ENCODE results near the gene MPDU1.

Gene MPDU1

DNA sequence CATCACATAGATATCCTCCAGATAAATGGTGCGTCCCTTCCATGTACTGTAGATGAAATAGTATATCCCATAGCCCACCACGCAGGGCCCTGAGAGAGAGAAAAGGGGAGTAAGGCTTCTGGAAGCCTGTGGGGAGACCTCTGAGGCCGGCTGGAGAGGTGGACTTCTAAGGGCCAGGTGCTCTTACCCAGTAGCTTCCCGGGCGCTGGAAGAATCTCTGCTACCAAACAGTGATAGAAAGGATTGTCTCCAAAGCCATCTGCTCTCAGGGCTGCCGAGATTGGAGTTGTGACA is 43.3 kb downstream of the MPDU1 start:
- Histone ChIP-seq H3K4me1 (ENCODE audit: control insufficient read depth in 1 of 2, insufficient read depth in 2 of 2, low read length in 2 of 2) (peaks cover 5 to 10% of the 10 kb centered on the region in 2 donors), H3K9me3 (ENCODE audit: control insufficient read depth in 1 of 2, low read length in 2 of 2) (no peaks in the 10 kb centered on the region), H3K27me3 (ENCODE audit: low read depth, low read length) (no peaks in the 10 kb centered on the region)

DNA sequence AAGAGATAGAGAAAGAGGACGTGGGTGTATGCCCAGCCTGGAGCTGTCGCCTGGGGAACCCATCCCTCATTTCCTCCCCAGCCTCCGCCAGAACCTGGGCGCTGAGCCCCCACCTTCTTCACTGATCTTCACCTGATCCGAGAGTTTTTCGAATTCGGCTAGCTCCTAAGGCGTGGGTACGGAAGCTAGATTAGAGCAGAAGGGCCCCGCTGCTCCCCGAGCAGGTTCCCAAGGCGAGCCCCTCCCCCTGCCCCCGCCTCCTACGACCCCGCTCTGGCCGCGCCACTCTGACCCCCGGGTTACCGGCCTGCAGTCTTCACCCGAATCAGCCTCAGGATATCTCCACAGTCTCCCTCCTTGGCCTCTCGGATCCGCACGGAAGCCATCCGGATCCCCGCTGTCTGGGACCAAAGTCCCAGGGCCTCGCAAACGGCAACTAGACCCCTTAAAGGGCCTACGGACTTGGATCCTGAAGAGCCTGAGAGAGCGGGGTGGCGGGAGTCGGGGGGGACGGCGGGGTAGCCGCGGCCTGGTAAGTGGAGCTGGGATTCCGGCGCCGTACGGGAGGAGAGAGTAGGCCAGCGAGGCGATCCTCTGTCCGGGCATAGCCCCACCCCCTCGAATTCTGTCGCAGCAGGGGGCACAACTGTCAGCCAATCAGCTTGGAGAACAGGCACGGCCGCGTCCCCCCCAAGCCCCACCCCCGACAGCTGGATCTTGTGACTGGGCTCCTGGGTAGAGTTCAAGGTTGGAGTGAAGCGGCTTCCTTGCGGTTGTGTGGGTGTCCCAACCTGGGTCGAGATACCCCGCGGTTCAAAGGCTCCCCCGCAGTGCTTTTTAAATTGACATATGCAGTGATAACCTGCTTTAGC is 43.8 kb downstream of the MPDU1 start, which contains the start of gene SAT2:
Gene SAT2, minus strand, starts transcription at position 572 of the 872 bp plus-strand sequence. Its CDS starts 186 bp downstream, at position 386.
- no peaks in the 10 kb centered on the region for H3K36me3 ChIP-seq (ENCODE audit: control insufficient read depth in 1 of 2, insufficient read depth in 2 of 2, low read length in 2 of 2)
- H3K27me3 ChIP-seq (ENCODE audit: low read depth, low read length) = no peaks in the 10 kb centered on the region
- peak within 1 kb of the TSS; percentile 95 for H3K27ac ChIP-seq (ENCODE audit: low read length)
- H3K4me3 ChIP-seq (ENCODE audit: low read depth in 1 of 2, low read length in 2 of 2) = peak within 1 kb of the TSS; percentile 77 to 89
- H3K9me3 ChIP-seq (ENCODE audit: control insufficient read depth in 1 of 2, low read length in 2 of 2) = no peaks in the 10 kb centered on the region
- peaks cover 5 to 10% of the 10 kb centered on the region in 2 donors for H3K4me1 ChIP-seq (ENCODE audit: control insufficient read depth in 1 of 2, insufficient read depth in 2 of 2, low read length in 2 of 2)

More for the DNA sequence above, 43.3 kb downstream of the MPDU1 start:
- Histone ChIP-seq H3K36me3 (ENCODE audit: control insufficient read depth in 1 of 2, insufficient read depth in 2 of 2, low read length in 2 of 2) (no peaks in the 10 kb centered on the region), H3K27ac (ENCODE audit: low read length) (peak overlapping the region; percentile 95), H3K4me3 (ENCODE audit: low read depth in 1 of 2, low read length in 2 of 2) (peak overlapping the region; percentile 77 to 89)

GRCh38 chr17:7629939-7630571 is 46.4 kb downstream of the MPDU1 start, which contains the start of gene SHBG:
TSS of gene SHBG (plus strand) at chr17:7630135. CDS start at chr17:7630173, 38 bp downstream.
- Histone ChIP-seq H3K4me1 (ENCODE audit: control insufficient read depth in 1 of 2, insufficient read depth in 2 of 2, low read length in 2 of 2) (peaks cover 5 to 10% of the 10 kb centered on the region in 2 donors), H3K27me3 (ENCODE audit: low read depth, low read length) (no peaks in the 10 kb centered on the region), H3K36me3 (ENCODE audit: control insufficient read depth in 1 of 2, insufficient read depth in 2 of 2, low read length in 2 of 2) (no peaks in the 10 kb centered on the region), H3K4me3 (ENCODE audit: low read depth in 1 of 2, low read length in 2 of 2) (no peak within 1 kb of the TSS), H3K9me3 (ENCODE audit: control insufficient read depth in 1 of 2, low read length in 2 of 2) (no peaks in the 10 kb centered on the region), H3K27ac (ENCODE audit: low read length) (no peak within 1 kb of the TSS)

- Histone ChIP-seq H3K27ac (ENCODE audit: low read length) (no peak overlapping the region), H3K4me1 (ENCODE audit: control insufficient read depth in 1 of 2, insufficient read depth in 2 of 2, low read length in 2 of 2) (peaks cover 4% of the 10 kb centered on the region in 2 donors), H3K9me3 (ENCODE audit: control insufficient read depth in 1 of 2, low read length in 2 of 2) (no peaks in the 10 kb centered on the region), H3K27me3 (ENCODE audit: low read depth, low read length) (no peaks in the 10 kb centered on the region), H3K4me3 (ENCODE audit: low read depth in 1 of 2, low read length in 2 of 2) (no peak overlapping the region), H3K36me3 (ENCODE audit: control insufficient read depth in 1 of 2, insufficient read depth in 2 of 2, low read length in 2 of 2) (no peaks in the 10 kb centered on the region)
Observed at GRCh38 chr17:7631398-7632380, 48.0 kb downstream of the MPDU1 start.

DNA sequence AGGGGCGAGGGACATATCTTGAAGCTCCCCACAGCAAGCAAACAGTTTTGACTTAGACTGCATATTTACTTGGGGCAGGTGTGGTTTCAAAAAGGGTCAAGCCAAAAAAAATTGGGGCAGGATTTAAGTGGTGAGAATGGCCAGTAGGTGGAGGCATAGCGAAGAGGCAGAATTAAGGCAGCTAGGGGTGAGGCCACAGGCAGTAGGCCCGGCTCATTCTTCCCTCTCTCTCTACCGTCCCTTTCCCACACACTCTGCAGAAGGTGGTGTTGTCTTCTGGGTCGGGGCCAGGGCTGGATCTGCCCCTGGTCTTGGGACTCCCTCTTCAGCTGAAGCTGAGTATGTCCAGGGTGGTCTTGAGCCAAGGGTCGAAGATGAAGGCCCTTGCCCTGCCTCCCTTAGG is 48.8 kb downstream of the MPDU1 start:
- Histone ChIP-seq H3K4me1 (ENCODE audit: control insufficient read depth in 1 of 2, insufficient read depth in 2 of 2, low read length in 2 of 2) (no peaks in the 10 kb centered on the region), H3K36me3 (ENCODE audit: control insufficient read depth in 1 of 2, insufficient read depth in 2 of 2, low read length in 2 of 2) (no peaks in the 10 kb centered on the region), H3K9me3 (ENCODE audit: control insufficient read depth in 1 of 2, low read length in 2 of 2) (no peaks in the 10 kb centered on the region), H3K27me3 (ENCODE audit: low read depth, low read length) (no peaks in the 10 kb centered on the region), H3K4me3 (ENCODE audit: low read depth in 1 of 2, low read length in 2 of 2) (no peak overlapping the region), H3K27ac (ENCODE audit: low read length) (no peak overlapping the region)

GRCh38 chr17:7633093-7633492 is 49.4 kb downstream of the MPDU1 start:
- no peaks in the 10 kb centered on the region for H3K9me3 ChIP-seq (ENCODE audit: control insufficient read depth in 1 of 2, low read length in 2 of 2)
- H3K4me3 ChIP-seq (ENCODE audit: low read depth in 1 of 2, low read length in 2 of 2) = no peak overlapping the region
- no peak overlapping the region for H3K27ac ChIP-seq (ENCODE audit: low read length)
- no peaks in the 10 kb centered on the region for H3K27me3 ChIP-seq (ENCODE audit: low read depth, low read length)
- H3K4me1 ChIP-seq (ENCODE audit: control insufficient read depth in 1 of 2, insufficient read depth in 2 of 2, low read length in 2 of 2) = no peaks in the 10 kb centered on the region
- H3K36me3 ChIP-seq (ENCODE audit: control insufficient read depth in 1 of 2, insufficient read depth in 2 of 2, low read length in 2 of 2) = no peaks in the 10 kb centered on the region

GRCh38 chr17:7634384-7634783 is 50.7 kb downstream of the MPDU1 start:
- Histone ChIP-seq H3K4me1 (ENCODE audit: control insufficient read depth in 1 of 2, insufficient read depth in 2 of 2, low read length in 2 of 2) (no peaks in the 10 kb centered on the region), H3K4me3 (ENCODE audit: low read depth in 1 of 2, low read length in 2 of 2) (no peak overlapping the region), H3K27ac (ENCODE audit: low read length) (no peak overlapping the region)

GRCh38 chr17:7636163-7636562 is 52.5 kb downstream of the MPDU1 start:
- H3K4me1 ChIP-seq (ENCODE audit: control insufficient read depth in 1 of 2, insufficient read depth in 2 of 2, low read length in 2 of 2) = no peaks in the 10 kb centered on the region
- H3K4me3 ChIP-seq (ENCODE audit: low read depth in 1 of 2, low read length in 2 of 2) = no peak overlapping the region
- H3K27ac ChIP-seq (ENCODE audit: low read length) = no peak overlapping the region
- H3K9me3 ChIP-seq (ENCODE audit: control insufficient read depth in 1 of 2, low read length in 2 of 2) = no peaks in the 10 kb centered on the region
- H3K36me3 ChIP-seq (ENCODE audit: control insufficient read depth in 1 of 2, insufficient read depth in 2 of 2, low read length in 2 of 2) = no peaks in the 10 kb centered on the region
- no peaks in the 10 kb centered on the region for H3K27me3 ChIP-seq (ENCODE audit: low read depth, low read length)

More at GRCh38 chr17:7634384-7634783, 50.7 kb downstream of the MPDU1 start:
- no peaks in the 10 kb centered on the region for H3K27me3 ChIP-seq (ENCODE audit: low read depth, low read length)
- H3K36me3 ChIP-seq (ENCODE audit: control insufficient read depth in 1 of 2, insufficient read depth in 2 of 2, low read length in 2 of 2) = no peaks in the 10 kb centered on the region
- no peaks in the 10 kb centered on the region for H3K9me3 ChIP-seq (ENCODE audit: control insufficient read depth in 1 of 2, low read length in 2 of 2)
